ENCODE results near the gene BPGM.

The BPGM gene

DNA sequence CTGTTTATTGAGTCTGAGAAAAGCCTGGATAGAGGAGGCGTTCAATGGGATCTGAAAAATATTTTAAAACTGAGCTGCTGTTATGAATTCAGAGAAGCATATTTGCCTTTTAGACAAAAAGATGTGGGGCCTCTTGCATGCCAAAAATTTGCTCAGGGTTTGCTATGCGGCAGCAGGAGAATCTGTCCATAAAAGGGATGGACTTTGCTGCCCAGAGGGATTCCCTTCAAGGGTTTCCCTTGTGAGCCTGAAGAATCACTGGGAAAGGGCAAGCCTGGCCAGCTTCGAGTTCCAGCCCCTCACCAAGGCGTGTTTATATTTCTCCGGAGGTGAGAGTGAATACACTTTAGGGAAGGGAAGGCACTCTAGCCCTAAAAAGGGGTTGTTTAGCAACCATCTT, 77.2 kb downstream of the BPGM start:
- H3K4me1 Mint-ChIP-seq: peaks cover under 1% of the 10 kb centered on the region
- no peak for DNase-seq
- H3K4me3 Mint-ChIP-seq: no peak overlapping the region
- peaks cover 4% of the 10 kb centered on the region for H3K9me3 Mint-ChIP-seq
- TF ChIP-seq CTCF (IDR thresholded peaks at IDR 0.05): no peak
- no peak overlapping the region for H3K27ac Mint-ChIP-seq
- no peaks in the 10 kb centered on the region for H3K36me3 Mint-ChIP-seq (ENCODE audit: low read depth)
- H3K27me3 Mint-ChIP-seq (ENCODE audit: low read depth, poor library complexity): peaks cover 5% of the 10 kb centered on the region

DNA sequence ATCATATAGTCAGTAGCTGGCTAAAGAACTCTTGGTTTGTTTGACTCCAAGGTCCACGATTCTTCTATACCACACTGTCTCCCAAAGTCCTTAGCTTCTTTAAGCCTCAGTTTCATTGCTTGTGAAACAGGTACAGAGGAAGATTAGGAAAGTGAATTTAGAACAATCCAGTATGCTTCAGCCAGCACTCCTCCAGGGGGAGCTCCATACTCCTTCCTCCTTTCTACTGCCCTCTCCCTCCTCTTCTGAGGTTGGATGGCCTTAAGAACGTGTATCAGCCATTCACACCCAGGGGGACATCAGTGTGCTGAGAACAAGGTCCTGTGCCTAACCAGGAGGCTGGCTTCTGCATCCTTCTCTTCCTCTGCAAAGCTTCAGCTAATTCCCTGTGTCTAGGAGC, 78.0 kb downstream of the BPGM start:
- Mint-ChIP-seq H3K27me3 (ENCODE audit: low read depth, poor library complexity) (peaks cover 5% of the 10 kb centered on the region), H3K27ac (no peak overlapping the region), H3K36me3 (ENCODE audit: low read depth) (no peaks in the 10 kb centered on the region), H3K4me1 (peaks cover 8% of the 10 kb centered on the region), H3K9me3 (peaks cover 4% of the 10 kb centered on the region), H3K4me3 (no peak overlapping the region)
- DNase-seq: no peak
- peak; percentile 27 for TF ChIP-seq CTCF (IDR thresholded peaks at IDR 0.05)

DNA sequence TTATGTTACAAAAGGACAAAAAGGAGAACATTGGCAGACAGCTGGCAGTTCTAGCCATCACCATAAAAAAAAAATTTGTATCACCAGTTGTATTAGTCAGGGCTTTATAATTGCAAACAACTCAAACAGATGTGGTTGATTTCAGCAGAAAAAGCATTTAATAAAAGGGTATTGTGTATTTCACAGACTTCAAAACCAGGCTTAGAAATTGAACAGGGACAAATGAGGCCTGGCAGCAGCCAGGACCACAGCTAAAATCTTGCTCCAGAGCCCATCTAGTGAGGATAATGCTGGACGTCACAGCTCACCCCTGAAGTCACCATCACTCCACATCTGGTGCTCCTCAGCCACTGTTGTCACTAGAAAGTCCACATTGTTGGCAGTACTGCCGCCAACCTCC, 79.9 kb downstream of the BPGM start:
- DNase-seq: no peak
- Mint-ChIP-seq H3K4me3 (no peak overlapping the region), H3K27ac (no peak overlapping the region), H3K27me3 (ENCODE audit: low read depth, poor library complexity) (peaks cover 5% of the 10 kb centered on the region), H3K36me3 (ENCODE audit: low read depth) (no peaks in the 10 kb centered on the region), H3K4me1 (peaks cover 27% of the 10 kb centered on the region), H3K9me3 (peaks cover 4% of the 10 kb centered on the region)
- no peak for TF ChIP-seq CTCF (IDR thresholded peaks at IDR 0.05)

- Mint-ChIP-seq H3K27ac (no peak overlapping the region), H3K4me3 (no peak overlapping the region), H3K4me1 (peaks cover 36% of the 10 kb centered on the region), H3K36me3 (ENCODE audit: low read depth) (no peaks in the 10 kb centered on the region), H3K9me3 (peaks cover 4% of the 10 kb centered on the region), H3K27me3 (ENCODE audit: low read depth, poor library complexity) (peaks cover 5% of the 10 kb centered on the region)
- no peak for TF ChIP-seq CTCF (IDR thresholded peaks at IDR 0.05)
- no peak for DNase-seq
These were observed 81.1 kb downstream of the BPGM start for GRCh38 chr7:134727711-134728110.
